Cardiac fibroblast (primary cell): ENCODE measurements around the gene TMEM53.

Source experiments
- DNase-seq, 2 donors: peaks; one replicate each; pipeline versions ENCODE4 v3.0.0 to v3.0.0-alpha.2; 2010; ENCODE audit warnings: low read depth in 2 of 2
- H3K4me3 ChIP-seq, 2 donors: replicated peaks in 1 of 2; 1 replicate in 1 of 2; 2 replicates in 1 of 2; pipeline ENCODE4 v1.5.1; 2011; ENCODE audit warnings: low read depth in 2 of 2, low read length in 2 of 2, mild to moderate bottlenecking in 2 of 2, moderate library complexity in 1 of 2
- CTCF ChIP-seq: IDR thresholded peaks from one replicate; pipeline ENCODE4 v1.5.1; 2011; ENCODE audit warnings: low read depth, mild to moderate bottlenecking, low read length, inconsistent platforms

TMEM53 gene

GRCh38 chr1:44664730-44665370 lies 9.4 kb downstream of the TMEM53 start:
- TF ChIP-seq CTCF = no peak
- no peak for DNase-seq
- H3K4me3 ChIP-seq = no peak overlapping the region

- H3K4me3 ChIP-seq = no peak overlapping the region
- DNase-seq = no peak
- TF ChIP-seq CTCF = no peak
Observed at GRCh38 chr1:44663417-44663816, 10.9 kb downstream of the TMEM53 start.

- no peak for TF ChIP-seq CTCF
- DNase-seq = no peak
- no peak overlapping the region for H3K4me3 ChIP-seq
Observed at GRCh38 chr1:44662683-44663030, 11.6 kb downstream of the TMEM53 start.

- no peak for TF ChIP-seq CTCF
- no peak overlapping the region for H3K4me3 ChIP-seq
- DNase-seq = no peak
Observed at GRCh38 chr1:44661781-44662682, 12.2 kb downstream of the TMEM53 start.

GRCh38 chr1:44660176-44660575 lies 14.1 kb downstream of the TMEM53 start:
- H3K4me3 ChIP-seq = no peak overlapping the region
- TF ChIP-seq CTCF = no peak
- peak in 1 of 2 donors; percentile 56 for DNase-seq

GRCh38 chr1:44659566-44659965 lies 14.7 kb downstream of the TMEM53 start:
- DNase-seq = no peak
- H3K4me3 ChIP-seq = no peak overlapping the region
- no peak for TF ChIP-seq CTCF
